ENCODE results near the gene MYH1. TPM values are rescaled to one million over a fixed set of nuclear protein-coding genes. Genes with fewer than 3 reads are reported as not detected.

Gene MYH1
- under 1 TPM in 1 of 4 donors, not detected in 3; 0.19 TPM for total RNA-seq

- no peaks in the 10 kb centered on the region for H3K27me3 ChIP-seq
- H3K4me3 ChIP-seq: no peak within 1 kb of the TSS
- no peak for TF ChIP-seq POLR2A (IDR thresholded peaks at IDR 0.05)
- no peak for TF ChIP-seq CTCF (IDR thresholded peaks at IDR 0.05)
- DNase-seq: no peak
- no peaks in the 10 kb centered on the region for H3K36me3 ChIP-seq
- H3K9me3 ChIP-seq: no peaks in the 10 kb centered on the region
- H3K4me1 ChIP-seq: no peaks in the 10 kb centered on the region
- H3K27ac ChIP-seq: no peak within 1 kb of the TSS
Observed at GRCh38 chr17:10518271-10519037, at the start of gene MYH1. TSS of gene MYH1 (minus strand) at chr17:10518542. CDS start at chr17:10516642, 1,900 bp downstream.

- Histone ChIP-seq H3K4me1 (no peaks in the 10 kb centered on the region), H3K27me3 (no peaks in the 10 kb centered on the region), H3K27ac (no peak overlapping the region), H3K36me3 (no peaks in the 10 kb centered on the region), H3K9me3 (no peaks in the 10 kb centered on the region), H3K4me3 (no peak overlapping the region)
- DNase-seq: no peak
- TF ChIP-seq CTCF (IDR thresholded peaks at IDR 0.05): no peak
- TF ChIP-seq POLR2A (IDR thresholded peaks at IDR 0.05): no peak
Observed at GRCh38 chr17:10563991-10564660, 45.8 kb upstream of the MYH1 start.

GRCh38 chr17:10558049-10558448, 39.7 kb upstream of the MYH1 start:
- H3K9me3 ChIP-seq: no peaks in the 10 kb centered on the region

GRCh38 chr17:10557422-10557821, 39.1 kb upstream of the MYH1 start:
- Histone ChIP-seq H3K4me1 (no peaks in the 10 kb centered on the region), H3K27me3 (no peaks in the 10 kb centered on the region), H3K4me3 (no peak overlapping the region), H3K27ac (no peak overlapping the region), H3K9me3 (no peaks in the 10 kb centered on the region), H3K36me3 (no peaks in the 10 kb centered on the region)
- DNase-seq: no peak
- no peak for TF ChIP-seq POLR2A (IDR thresholded peaks at IDR 0.05)
- TF ChIP-seq CTCF (IDR thresholded peaks at IDR 0.05): no peak

More at GRCh38 chr17:10558049-10558448, 39.7 kb upstream of the MYH1 start:
- H3K27ac ChIP-seq: no peak overlapping the region
- H3K27me3 ChIP-seq: no peaks in the 10 kb centered on the region
- TF ChIP-seq POLR2A (IDR thresholded peaks at IDR 0.05) (no peak), CTCF (IDR thresholded peaks at IDR 0.05) (no peak)
- H3K36me3 ChIP-seq: no peaks in the 10 kb centered on the region
- H3K4me3 ChIP-seq: no peak overlapping the region
- no peaks in the 10 kb centered on the region for H3K4me1 ChIP-seq
- DNase-seq: no peak

GRCh38 chr17:10556301-10557005, 38.1 kb upstream of the MYH1 start:
- H3K4me3 ChIP-seq: no peak overlapping the region
- H3K27me3 ChIP-seq: no peaks in the 10 kb centered on the region
- no peaks in the 10 kb centered on the region for H3K9me3 ChIP-seq
- H3K27ac ChIP-seq: no peak overlapping the region
- H3K4me1 ChIP-seq: no peaks in the 10 kb centered on the region
- DNase-seq: no peak
- no peak for TF ChIP-seq POLR2A (IDR thresholded peaks at IDR 0.05)
- TF ChIP-seq CTCF (IDR thresholded peaks at IDR 0.05): no peak
- no peaks in the 10 kb centered on the region for H3K36me3 ChIP-seq

Data from Peyer's patch (tissue), 4 donors.